Femur (tissue), 1 donor: ENCODE measurements around the gene FTO.
A peak's percentile ranks its signal among the peaks of the same experiment; 100 is the strongest.
"Not testable (repeated sequence)": the region's sequence is repeated elsewhere in the genome, so short reads cannot be mapped to it uniquely, and the experiment has no call there.

Experiments
- DNase-seq: peaks from one replicate; pipeline ENCODE4 v3.0.0-alpha.2; 2017

The FTO gene

DNA sequence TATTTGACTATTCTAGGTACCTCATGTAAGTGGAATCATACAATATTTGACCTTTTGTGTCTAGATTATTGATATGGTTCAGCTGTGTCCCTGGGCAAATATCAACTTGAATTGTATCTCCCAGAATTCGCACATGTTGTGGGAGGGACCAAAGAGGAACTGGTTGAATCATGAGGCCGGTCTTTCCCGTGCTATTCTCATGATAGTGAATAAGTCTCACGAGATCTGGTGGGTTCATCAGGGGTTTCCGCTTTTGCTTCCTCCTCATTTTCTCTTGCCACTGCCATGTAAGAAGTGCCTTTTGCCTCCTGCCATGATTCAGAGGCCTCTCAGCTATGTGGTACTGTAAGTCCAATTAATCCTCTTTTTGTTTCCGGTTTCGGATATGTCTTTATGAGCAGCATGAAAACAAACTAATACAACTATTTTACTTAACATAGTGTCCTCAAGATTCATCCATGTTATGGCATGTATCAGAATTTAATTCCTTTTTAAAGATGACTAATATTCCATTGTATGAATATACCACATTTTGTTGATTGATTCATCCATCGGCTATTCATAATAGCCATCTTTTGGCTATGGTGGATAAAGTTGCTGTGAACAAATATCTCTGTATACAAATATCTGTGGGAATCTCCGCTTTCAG is 129.1 kb downstream of the FTO start:
- no peak for DNase-seq

DNA sequence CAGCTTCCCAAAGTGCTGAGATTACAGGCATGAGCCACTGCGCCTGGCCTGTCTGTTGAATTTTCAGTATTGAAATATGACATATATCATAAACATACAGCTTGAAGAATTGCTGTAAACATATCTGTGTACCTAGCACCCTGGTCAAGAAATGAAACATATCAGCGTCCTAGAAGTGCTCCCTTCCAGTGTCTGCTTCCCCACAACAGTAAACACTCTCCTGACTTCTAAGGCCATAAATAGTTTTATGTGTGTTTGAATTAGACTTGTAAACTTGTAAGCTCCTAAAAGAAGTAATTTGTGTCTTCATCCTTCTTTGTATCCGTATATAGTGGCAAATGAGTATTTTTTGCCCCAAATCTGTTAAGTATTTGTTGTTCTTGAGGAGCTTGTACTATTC is 132.2 kb downstream of the FTO start:
- DNase-seq: no peak

- DNase-seq: no peak
These were observed 132.7 kb downstream of the FTO start for GRCh38 chr16:53836680-53837079.

DNA sequence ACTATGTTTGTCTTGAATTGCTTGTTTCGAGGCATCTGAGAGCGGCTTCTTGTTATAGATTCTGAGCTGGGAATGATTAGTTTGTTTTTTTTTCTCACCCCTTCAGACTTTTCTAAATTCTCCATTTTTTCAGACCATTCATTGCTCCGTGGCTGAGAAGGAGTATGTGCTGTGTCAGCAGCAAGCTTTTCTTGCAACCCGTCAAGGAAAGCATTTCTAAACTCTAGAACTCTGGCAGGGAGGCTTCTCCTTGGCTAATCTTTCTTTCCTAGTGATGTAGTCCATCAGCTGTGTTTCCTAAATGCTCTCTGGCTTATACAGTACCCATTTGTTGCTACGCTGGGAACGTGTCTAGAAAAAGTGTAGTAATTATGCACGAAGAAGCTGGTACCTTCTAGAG is 133.5 kb downstream of the FTO start:
- no peak for DNase-seq

- DNase-seq: no peak
These were observed 135.2 kb downstream of the FTO start for GRCh38 chr16:53839150-53839549.

GRCh38 chr16:53840456-53840855 is 136.5 kb downstream of the FTO start:
- DNase-seq: no peak

DNA sequence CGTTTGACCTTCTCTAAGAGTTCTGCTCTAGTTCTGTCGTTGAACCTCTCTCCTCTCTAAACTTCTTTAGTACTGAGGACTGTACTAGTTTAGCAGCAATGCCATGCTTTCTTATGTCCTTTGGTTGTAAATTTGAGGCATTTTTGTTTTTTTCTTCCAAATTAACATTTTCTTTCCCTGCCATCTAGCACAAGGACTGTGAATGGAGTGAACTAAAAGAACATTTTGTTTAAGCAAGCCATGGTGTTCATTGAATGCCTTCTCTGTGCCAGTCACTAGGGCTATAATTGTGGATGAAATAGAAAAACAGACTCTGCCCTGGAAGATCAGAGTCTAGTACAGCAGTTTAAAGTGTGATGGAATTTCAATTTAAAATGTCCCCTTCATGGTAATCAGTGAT is 137.9 kb downstream of the FTO start:
- no peak for DNase-seq

GRCh38 chr16:53843084-53843483 is 139.1 kb downstream of the FTO start:
- DNase-seq: no peak

- no peak for DNase-seq
These were observed 140.8 kb downstream of the FTO start for GRCh38 chr16:53844804-53845203.

DNA sequence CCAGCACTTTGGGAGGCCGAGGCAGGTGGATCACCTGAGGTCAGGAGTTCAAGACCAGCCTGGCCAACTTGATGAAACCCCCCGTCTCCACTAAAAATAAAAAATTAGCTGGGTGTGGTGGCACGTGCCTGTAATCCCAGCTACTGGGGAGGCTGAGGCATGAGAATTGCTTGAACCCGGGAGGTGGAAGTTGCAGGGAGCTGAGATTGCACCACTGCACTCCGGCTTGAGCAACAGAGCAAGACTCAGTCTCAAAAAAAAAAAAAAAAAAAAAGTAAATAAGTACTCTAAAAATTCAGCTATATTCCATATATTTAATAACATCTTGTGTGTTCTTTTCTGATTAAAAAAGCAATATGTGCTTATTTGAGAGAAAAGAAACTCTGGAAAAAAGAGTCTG is 142.6 kb downstream of the FTO start:
- not testable (repeated sequence) for DNase-seq

DNA sequence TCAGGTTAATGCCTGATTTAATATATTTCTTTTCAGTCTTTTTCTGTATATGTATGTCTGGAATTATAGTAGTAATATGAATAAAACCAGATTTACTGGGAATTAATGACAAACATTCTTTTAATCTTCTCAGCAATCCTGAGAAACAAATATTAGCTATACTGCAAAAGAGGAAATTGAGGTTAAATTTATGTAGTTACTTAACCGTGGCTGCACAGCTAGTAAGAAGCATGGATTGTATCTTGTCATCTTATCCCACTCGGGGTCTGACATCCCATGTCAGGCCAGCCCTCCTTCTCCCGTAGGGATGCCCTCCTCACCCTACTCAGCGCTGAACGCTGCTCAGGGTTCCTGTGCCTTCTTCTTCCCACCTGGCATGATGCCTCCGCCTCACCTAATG is 143.0 kb downstream of the FTO start:
- DNase-seq: no peak

GRCh38 chr16:53848277-53848942 is 144.5 kb downstream of the FTO start:
- no peak for DNase-seq

- no peak for DNase-seq
These were observed 145.0 kb downstream of the FTO start for GRCh38 chr16:53848950-53849349.

- peak; percentile 18 for DNase-seq
These were observed 145.6 kb downstream of the FTO start for GRCh38 chr16:53849585-53849984.

DNA sequence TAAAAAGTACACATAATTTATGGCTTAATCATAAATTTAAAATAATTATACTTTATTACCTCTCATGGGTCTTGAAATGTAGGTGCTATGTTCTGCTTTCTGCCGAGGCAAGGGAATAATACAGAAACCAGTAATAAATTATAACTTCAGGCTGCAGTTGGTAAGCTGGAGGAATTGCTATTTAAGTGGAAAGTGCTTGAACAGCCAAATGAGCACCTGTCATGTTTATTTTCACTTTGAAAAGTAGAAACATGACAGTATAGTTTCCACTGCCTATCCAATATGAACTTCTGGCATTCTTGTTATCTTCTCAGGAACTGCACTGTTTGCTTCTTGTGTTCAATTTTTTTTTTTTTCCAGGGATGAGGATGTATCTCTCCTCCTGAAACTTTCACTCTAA is 146.0 kb downstream of the FTO start:
- no peak for DNase-seq

DNA sequence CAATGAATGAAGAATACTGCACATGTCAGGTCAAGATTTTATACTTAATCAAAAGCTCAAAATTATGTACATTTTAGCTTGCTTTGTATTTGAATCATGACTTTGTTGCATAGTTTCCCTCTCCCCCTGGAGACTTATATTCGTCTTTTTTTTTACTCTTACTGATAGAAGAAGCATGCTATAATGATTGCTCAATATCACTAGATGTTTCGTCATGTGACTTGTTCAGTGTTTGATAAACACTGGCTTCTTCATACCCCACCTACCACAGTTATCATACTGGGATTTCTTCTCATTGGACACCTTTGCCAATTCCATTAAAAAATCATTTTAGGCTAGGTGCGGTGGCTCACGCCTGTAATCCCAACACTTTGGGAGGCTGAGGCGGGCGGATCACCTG is 148.7 kb downstream of the FTO start:
- no peak for DNase-seq

- no peak for DNase-seq
These were observed 151.1 kb downstream of the FTO start for GRCh38 chr16:53855056-53855455.

GRCh38 chr16:53855511-53855910 is 151.6 kb downstream of the FTO start:
- no peak for DNase-seq

- no peak for DNase-seq
These were observed 156.1 kb downstream of the FTO start for GRCh38 chr16:53859995-53860540.

DNA sequence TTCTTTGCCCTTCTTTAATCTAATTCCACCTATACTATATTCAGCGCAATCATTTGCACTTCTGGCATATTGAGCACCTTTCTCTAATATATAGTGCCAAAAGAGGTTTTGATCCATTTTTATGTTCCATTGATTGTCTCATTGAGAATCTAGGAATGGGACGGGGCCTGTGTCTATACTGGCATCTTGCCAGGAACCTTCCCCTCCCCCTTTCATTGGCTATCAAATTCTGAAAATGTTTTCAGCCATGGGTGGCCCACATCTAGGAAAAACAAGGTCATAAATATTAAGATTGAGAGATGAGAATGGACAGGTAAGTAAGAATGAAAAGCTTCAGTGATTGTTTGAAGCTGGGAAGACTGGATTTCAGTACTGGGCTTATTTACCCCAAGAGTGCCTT is 159.9 kb downstream of the FTO start:
- DNase-seq: no peak

- no peak for DNase-seq
These were observed 161.0 kb downstream of the FTO start for GRCh38 chr16:53864819-53865493.

GRCh38 chr16:53865494-53865863 is 161.5 kb downstream of the FTO start:
- DNase-seq: no peak

GRCh38 chr16:53866520-53866919 is 162.6 kb downstream of the FTO start:
- DNase-seq: no peak

DNA sequence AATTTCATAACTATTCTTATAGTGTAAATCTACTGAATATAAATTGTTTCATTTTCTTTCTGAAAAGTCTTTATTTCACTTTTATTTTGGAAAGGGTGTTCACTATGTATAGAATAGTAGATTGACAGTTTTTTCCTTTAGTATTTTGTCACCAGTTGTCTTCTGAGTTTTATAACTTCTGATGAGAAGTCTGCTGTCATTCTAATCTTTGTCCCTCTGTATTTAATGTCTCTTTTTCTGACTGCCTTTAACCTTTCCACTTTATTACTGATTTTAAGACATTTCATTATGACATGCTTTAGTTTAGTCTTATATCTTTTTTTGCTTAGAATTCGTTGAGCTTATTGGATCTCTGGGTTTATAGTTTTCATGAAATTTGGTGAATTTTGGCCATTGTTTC is 166.9 kb downstream of the FTO start:
- DNase-seq: no peak
